ENCODE data around the gene SLC15A4. TPM values are rescaled to one million over a fixed set of nuclear protein-coding genes. Genes with fewer than 3 reads are reported as not detected.

The SLC15A4 gene
- 84.2 TPM for polyA plus RNA-seq (2012; ENCODE audit: missing spikeins)

DNA sequence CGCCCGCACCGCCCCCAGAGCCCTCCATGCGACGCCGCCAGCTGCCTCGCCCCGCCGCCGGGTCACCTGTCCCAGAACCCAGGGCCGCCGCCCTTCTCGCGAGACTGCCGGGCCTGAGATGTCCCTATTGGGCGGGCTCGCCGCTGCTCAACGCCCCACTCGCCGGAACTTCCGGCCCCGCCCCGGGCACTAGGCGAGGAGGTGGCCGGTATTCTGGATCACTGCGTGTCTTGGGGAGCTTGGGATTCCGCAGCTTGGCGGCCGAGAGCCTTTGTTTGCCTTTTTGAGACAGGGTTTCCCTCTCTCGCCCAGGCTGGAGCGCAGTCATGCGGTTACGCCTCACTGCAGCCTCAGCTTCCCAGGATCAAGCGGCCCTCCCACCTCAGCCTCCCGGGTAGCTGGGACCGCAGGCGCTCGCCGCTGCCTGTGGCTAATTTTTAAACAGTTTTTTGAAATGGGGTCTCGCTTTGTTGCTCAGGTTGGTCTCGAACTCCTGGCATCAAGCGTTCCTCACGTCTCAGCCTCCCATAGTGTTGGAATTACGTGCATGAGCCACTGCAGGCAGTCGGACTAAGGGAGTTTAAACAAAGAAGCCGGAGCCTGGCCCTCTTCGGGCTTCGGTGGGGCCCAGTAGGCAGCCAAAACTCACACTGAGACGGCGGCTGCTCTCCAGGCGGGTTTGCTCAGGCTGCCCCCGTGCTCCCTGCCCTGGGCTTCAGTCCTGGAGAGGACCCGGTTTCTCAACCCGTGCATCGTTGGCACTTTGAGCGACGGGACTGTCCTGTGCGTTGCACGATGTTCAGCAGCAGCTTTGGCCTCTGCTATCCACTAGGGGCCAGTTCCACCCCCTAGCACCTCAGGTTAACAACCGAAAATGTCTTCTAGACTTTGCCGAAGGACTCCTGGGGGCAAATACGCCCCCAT, at the start of gene SLC15A4:
TSS of gene SLC15A4 (minus strand) at position 43 of the 924 bp plus-strand sequence. CDS start at position 28, 15 bp downstream.
- TF ChIP-seq POLR2AphosphoS5 (IDR thresholded peaks at IDR 0.05; ENCODE audit: low read depth, low read length) = peak; percentile 93
- TF ChIP-seq POLR2A (IDR thresholded peaks at IDR 0.05; ENCODE audit: low read depth, low read length) = peak; percentile 95
- peak; percentile 95 for TF ChIP-seq TAF1 (IDR thresholded peaks at IDR 0.05; ENCODE audit: borderline replicate concordance, low read depth, low read length)
- peak; percentile 96 for DNase-seq (ENCODE audit: insufficient read length)
- peak; percentile 94 for FAIRE-seq

DNA sequence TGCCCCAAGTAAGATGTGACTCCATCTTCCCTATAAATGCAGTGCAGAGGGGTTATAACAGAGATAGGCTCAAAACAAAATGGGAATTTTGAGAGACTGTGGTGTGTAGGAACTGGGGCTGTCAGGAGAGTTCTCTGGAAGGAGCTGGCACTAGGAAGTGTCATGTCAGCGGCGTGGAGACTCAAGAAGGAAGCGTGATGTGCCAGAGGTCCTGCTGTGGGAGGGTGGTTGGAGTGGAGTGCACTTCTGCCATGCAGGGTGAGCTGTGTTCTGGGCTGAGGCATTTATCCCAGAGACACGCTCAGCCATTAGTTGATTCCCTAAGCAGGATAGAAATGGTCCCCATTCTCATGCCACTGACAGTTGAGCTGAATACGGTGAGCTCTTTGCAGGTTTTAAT, 48.5 kb upstream of the SLC15A4 start:
- FAIRE-seq (no peak), DNase-seq (ENCODE audit: insufficient read length) (no peak)
- TF ChIP-seq POLR2A (IDR thresholded peaks at IDR 0.05; ENCODE audit: low read depth, low read length) = no peak
- no peak for TF ChIP-seq POLR2AphosphoS5 (IDR thresholded peaks at IDR 0.05; ENCODE audit: low read depth, low read length)
- TF ChIP-seq TAF1 (IDR thresholded peaks at IDR 0.05; ENCODE audit: borderline replicate concordance, low read depth, low read length) = no peak

DNA sequence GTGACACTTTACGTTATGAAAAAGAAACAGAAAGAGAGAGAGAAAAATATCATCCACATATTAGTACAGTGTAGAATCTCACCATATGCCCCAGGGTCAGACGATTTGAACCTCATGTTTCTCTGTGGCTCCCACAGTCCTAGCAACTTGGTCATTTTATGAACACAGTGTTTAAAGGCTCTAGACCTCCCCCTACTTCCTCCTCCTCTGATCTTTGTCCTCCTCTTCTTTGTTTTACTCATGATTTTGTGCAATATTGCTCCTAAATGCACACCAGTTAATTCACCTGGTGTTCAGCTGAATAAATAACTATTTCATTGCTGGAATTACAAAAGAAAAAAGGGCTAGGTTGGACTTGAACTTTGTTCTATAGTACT, 47.7 kb upstream of the SLC15A4 start:
- DNase-seq (ENCODE audit: insufficient read length) (no peak), FAIRE-seq (no peak)
- no peak for TF ChIP-seq POLR2A (IDR thresholded peaks at IDR 0.05; ENCODE audit: low read depth, low read length)
- TF ChIP-seq TAF1 (IDR thresholded peaks at IDR 0.05; ENCODE audit: borderline replicate concordance, low read depth, low read length) = no peak
- TF ChIP-seq POLR2AphosphoS5 (IDR thresholded peaks at IDR 0.05; ENCODE audit: low read depth, low read length) = no peak

DNA sequence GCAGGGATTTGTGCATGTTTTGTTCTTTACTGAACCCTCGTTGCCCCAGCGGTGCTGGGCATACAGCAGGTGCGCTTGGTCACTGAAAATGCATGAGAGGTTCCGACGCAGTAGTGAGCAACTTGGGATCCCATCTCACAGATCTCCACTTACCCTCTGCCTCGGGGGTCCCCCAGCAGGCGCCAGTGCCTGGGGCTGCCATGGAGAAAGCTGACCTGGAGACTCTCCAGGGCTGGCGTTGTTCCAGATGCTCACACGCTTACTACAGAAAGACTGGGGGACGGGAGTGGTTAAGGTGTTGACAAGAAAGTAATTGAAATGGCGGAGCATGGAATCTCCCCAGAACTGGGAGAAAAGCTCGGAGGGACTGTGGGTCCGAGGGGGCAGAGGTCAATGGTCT, 43.7 kb upstream of the SLC15A4 start:
- TF ChIP-seq POLR2AphosphoS5 (IDR thresholded peaks at IDR 0.05; ENCODE audit: low read depth, low read length) (no peak), POLR2A (IDR thresholded peaks at IDR 0.05; ENCODE audit: low read depth, low read length) (no peak), TAF1 (IDR thresholded peaks at IDR 0.05; ENCODE audit: borderline replicate concordance, low read depth, low read length) (no peak)
- DNase-seq (ENCODE audit: insufficient read length) = no peak
- FAIRE-seq = no peak

DNA sequence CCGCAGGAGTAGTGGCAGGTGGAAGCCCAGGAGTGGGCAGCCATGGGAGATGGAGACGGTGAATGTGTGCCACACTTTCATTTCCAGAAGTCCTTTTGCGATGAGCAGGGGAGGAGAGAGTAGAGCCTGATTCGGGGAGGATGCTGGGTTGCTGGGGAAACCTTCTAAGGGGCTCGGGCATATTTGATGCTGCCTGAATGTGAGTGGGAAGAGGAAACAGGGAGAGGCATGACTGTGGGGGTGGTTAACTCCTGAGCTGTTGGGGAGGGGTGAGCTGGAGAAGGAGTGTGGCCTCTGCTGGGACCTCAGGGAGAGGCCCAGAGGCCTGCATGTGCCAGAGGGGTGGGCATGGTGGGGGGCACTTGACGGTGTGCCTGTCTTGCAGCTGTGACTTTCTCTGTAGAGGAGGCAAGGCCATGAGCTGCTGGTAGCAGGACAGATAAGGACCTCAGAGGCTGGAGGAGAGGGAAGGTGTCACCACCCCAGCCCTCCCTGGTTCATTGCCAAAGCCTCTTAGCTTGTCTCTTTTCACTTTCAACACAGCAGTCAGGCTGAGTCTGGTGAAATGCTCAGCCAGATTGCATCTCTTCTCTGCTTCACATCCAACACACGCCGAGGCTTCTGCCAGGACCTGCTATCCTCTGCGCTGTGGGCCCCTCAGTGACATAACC, 40.9 kb upstream of the SLC15A4 start:
- no peak for TF ChIP-seq POLR2A (IDR thresholded peaks at IDR 0.05; ENCODE audit: low read depth, low read length)
- no peak for TF ChIP-seq TAF1 (IDR thresholded peaks at IDR 0.05; ENCODE audit: borderline replicate concordance, low read depth, low read length)
- no peak for TF ChIP-seq POLR2AphosphoS5 (IDR thresholded peaks at IDR 0.05; ENCODE audit: low read depth, low read length)
- FAIRE-seq (peak; percentile 48), DNase-seq (ENCODE audit: insufficient read length) (no peak)

DNA sequence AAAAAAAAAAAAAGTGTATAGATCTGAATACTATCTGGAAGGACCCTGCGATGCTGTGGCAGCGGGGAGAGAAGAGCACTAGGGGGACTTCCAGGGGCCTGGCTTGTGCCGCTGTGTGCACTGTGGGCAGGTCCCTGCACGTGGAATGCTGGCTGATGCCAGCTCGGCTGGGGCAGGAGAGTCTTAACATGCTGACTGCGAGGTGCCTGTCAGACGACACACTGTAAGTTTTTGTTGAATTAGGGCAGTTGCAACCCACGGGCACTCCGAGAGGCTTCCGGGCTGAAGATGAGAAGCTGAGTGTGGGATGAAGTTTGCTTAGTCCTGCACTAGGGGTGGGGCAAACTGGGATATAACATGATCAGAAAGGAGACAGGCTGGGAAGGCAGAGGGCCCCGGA, 40.2 kb upstream of the SLC15A4 start:
- TF ChIP-seq POLR2AphosphoS5 (IDR thresholded peaks at IDR 0.05; ENCODE audit: low read depth, low read length) (no peak), TAF1 (IDR thresholded peaks at IDR 0.05; ENCODE audit: borderline replicate concordance, low read depth, low read length) (no peak), POLR2A (IDR thresholded peaks at IDR 0.05; ENCODE audit: low read depth, low read length) (no peak)
- DNase-seq (ENCODE audit: insufficient read length) (no peak), FAIRE-seq (no peak)

DNA sequence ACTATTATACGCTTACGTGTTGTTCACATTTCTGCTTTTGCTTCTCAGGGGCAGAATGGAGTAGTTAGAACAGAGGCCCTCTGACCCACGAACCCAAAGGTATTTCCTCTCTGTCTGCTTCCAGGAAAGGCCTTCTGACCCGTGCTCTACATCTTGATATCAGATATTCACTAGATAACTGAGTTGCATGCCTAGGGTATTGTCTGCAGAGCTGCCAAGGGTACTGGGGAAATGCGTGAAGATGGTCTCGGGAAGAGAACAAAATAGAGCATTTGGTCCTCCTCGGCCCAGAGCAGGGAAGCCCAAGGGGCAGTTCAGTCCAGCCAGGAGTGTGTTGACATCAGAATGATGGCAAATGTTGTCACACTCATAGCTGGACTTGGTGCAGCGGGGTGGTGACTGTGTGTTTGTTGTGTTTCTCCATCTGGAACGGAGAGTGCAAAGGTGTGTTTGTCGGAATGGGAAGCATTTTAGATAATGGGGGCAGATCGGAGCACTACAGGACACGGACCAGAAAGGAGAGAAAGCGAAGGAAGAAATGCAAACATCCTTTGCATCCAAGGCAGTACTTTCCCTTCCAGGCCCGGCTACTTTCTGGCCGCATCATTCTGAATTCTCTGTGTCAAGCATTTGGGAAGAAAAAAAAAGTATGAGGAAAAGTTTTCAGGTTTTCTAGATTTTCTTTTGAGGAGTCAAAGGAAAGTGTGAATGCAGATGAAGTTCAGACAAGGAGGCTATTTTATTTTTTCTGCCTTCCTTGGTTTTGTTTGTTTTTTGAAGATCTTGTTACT, 37.7 kb upstream of the SLC15A4 start:
- TF ChIP-seq POLR2A (IDR thresholded peaks at IDR 0.05; ENCODE audit: low read depth, low read length) (no peak), POLR2AphosphoS5 (IDR thresholded peaks at IDR 0.05; ENCODE audit: low read depth, low read length) (no peak), TAF1 (IDR thresholded peaks at IDR 0.05; ENCODE audit: borderline replicate concordance, low read depth, low read length) (no peak)
- FAIRE-seq (no peak), DNase-seq (ENCODE audit: insufficient read length) (no peak)

DNA sequence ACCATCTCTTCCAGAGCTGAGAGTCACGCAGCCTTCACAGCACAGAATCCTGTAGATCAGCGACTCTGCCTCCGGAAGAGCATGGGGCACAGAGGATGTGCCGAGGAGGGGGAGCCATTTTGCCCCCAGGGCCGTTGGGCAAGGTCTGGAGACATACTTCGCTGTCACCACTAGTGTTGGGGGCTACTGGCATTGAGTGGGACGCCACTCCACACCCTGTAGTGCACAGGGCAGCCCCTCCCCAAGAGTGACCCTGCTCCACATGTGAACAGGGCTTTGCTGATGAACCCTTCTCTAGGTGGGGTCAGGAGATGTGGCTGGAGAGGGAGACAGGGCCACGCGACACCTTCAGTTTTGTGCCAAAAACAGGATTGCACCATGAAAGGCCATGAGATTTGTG, 35.6 kb upstream of the SLC15A4 start:
- no peak for DNase-seq (ENCODE audit: insufficient read length)
- no peak for FAIRE-seq
- TF ChIP-seq POLR2AphosphoS5 (IDR thresholded peaks at IDR 0.05; ENCODE audit: low read depth, low read length) (no peak), TAF1 (IDR thresholded peaks at IDR 0.05; ENCODE audit: borderline replicate concordance, low read depth, low read length) (no peak), POLR2A (IDR thresholded peaks at IDR 0.05; ENCODE audit: low read depth, low read length) (no peak)

DNA sequence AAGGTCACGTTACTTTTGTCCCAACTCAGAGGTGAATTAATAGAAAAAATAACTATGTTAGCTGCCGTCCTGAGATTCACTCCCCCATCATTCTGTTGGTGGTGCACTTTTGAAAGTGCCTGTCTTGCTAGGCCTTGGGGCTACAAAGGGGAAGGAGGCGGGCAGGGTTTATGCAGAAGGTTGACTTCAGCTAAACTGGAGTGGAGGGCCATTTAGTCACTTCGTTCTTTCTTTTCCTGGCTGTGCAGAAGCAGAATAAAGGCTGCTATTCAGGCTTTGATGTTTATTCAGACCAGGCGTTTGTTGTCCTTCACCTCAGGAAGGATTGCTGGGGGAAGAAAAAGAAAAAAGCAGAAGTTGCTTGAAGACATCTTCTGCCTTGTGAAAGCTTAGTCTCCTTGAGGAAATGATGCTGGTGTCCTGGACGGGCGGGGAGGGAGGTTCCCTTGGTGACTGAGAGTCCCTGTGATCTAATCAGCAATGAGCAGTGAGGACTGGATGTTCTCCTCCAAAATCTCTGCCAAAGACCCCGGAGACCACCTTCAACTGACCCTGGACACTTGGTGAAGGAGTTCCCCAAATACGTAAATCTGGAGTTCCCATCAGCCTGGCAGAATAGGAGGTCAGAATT, 33.5 kb upstream of the SLC15A4 start:
- DNase-seq (ENCODE audit: insufficient read length) = no peak
- no peak for TF ChIP-seq POLR2AphosphoS5 (IDR thresholded peaks at IDR 0.05; ENCODE audit: low read depth, low read length)
- no peak for TF ChIP-seq TAF1 (IDR thresholded peaks at IDR 0.05; ENCODE audit: borderline replicate concordance, low read depth, low read length)
- no peak for TF ChIP-seq POLR2A (IDR thresholded peaks at IDR 0.05; ENCODE audit: low read depth, low read length)

DNA sequence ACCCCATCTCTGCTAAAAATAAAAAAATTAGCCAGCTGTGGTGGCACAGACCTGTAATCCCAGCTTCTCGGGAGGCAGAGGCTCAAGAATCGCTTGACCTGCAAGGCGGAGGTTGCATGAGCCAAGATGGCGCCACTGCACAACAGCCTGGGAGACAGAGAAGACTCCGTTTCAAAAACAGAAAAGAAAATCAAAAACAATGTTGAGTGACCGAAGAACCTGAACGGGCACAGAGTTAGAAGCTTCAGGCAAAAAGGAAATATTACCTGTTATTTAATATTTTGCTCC, 33.0 kb upstream of the SLC15A4 start:
- FAIRE-seq = no peak
- TF ChIP-seq POLR2AphosphoS5 (IDR thresholded peaks at IDR 0.05; ENCODE audit: low read depth, low read length) (no peak), POLR2A (IDR thresholded peaks at IDR 0.05; ENCODE audit: low read depth, low read length) (no peak), TAF1 (IDR thresholded peaks at IDR 0.05; ENCODE audit: borderline replicate concordance, low read depth, low read length) (no peak)
- no peak for DNase-seq (ENCODE audit: insufficient read length)

More for the DNA sequence above, 33.5 kb upstream of the SLC15A4 start:
- no peak for FAIRE-seq
